H1 (cell line): Measurements from ENCODE around the gene NDUFV1.

Source experiments
- CBX5 ChIP-seq: fragments of 300-800, 300-1000 bp; sonication (generic); IDR thresholded peaks from 2 replicates; pipeline ENCODE4 v1.7.1; 2016; ENCODE audit warnings: antibody characterized with exemption, low read length, low read depth
- CEBPB ChIP-seq: IDR thresholded peaks from 2 replicates; pipeline ENCODE4 v1.6.1; 2012; ENCODE audit warnings: low read depth, low read length
- CTCF ChIP-seq, 3 experiments: IDR thresholded peaks; 1 replicate in 2 of 3; 2 replicates in 1 of 3; pipeline versions ENCODE4 v1.5.1 to v1.6.1; 2011; ENCODE audit warnings: low read length in 3 of 3, mild to moderate bottlenecking in 3 of 3, inconsistent platforms in 2 of 3, low read depth in 1 of 3, moderate library complexity in 1 of 3; ENCODE audit not compliant: insufficient read depth in 1 of 3; ENCODE audit errors: control extremely low read depth in 1 of 3
- EP300 ChIP-seq, 2 experiments: IDR thresholded peaks; 1 replicate in 1 of 2; 2 replicates in 1 of 2; pipeline ENCODE4 v1.6.1; 2011 to 2012; ENCODE audit warnings: low read depth in 2 of 2, low read length in 2 of 2, mild to moderate bottlenecking in 2 of 2, borderline replicate concordance in 1 of 2, inconsistent platforms in 1 of 2, moderate library complexity in 1 of 2
- EZH2 ChIP-seq: fragments of 200-600 bp; sonication (generic); IDR thresholded peaks from 2 replicates; pipeline ENCODE4 v1.7.1; 2012; ENCODE audit warnings: low read depth, mild to moderate bottlenecking, moderate library complexity, low read length, inconsistent platforms; ENCODE audit not compliant: severe bottlenecking
- GTF2F1 ChIP-seq: IDR thresholded peaks from 2 replicates; pipeline ENCODE4 v1.6.1; 2012; ENCODE audit warnings: low read depth, low read length, improper control_type of control experiment, borderline replicate concordance
- KDM1A ChIP-seq: fragments of 200-600, 300-600 bp; sonication (generic); IDR thresholded peaks from 2 replicates; pipeline ENCODE4 v1.7.1; 2016; ENCODE audit warnings: mild to moderate bottlenecking, low read length, borderline replicate concordance
- MAFK ChIP-seq: IDR thresholded peaks from 2 replicates; pipeline ENCODE4 v1.6.1; 2012; ENCODE audit warnings: low read depth, mild to moderate bottlenecking, improper control_type of control experiment, low read length
- NRF1 ChIP-seq: IDR thresholded peaks from 2 replicates; pipeline ENCODE4 v1.6.1; 2011; ENCODE audit warnings: mild to moderate bottlenecking, low read depth, low read length, improper control_type of control experiment
- POLR2A ChIP-seq, 2 experiments: IDR thresholded peaks; 1 replicate in 1 of 2; 2 replicates in 1 of 2; pipeline ENCODE4 v1.6.1; 2011; ENCODE audit warnings: low read depth in 2 of 2, low read length in 2 of 2, mild to moderate bottlenecking in 2 of 2; ENCODE audit errors: control extremely low read depth in 1 of 2
- TBP ChIP-seq: IDR thresholded peaks from 2 replicates; pipeline ENCODE4 v1.6.1; 2011; ENCODE audit warnings: low read depth, low read length, improper control_type of control experiment
- TCF12 ChIP-seq: IDR thresholded peaks from 2 replicates; pipeline ENCODE4 v1.6.1; 2011; ENCODE audit warnings: low read depth, mild to moderate bottlenecking, low read length
- USF2 ChIP-seq: IDR thresholded peaks from 2 replicates; pipeline ENCODE4 v1.6.1; 2011; ENCODE audit warnings: low read length, improper control_type of control experiment

GRCh38 chr11:67571443-67571842, 35.3 kb upstream of the NDUFV1 start:
- TF ChIP-seq USF2, result no peak
- no peak for TF ChIP-seq MAFK
- no peak for TF ChIP-seq CTCF (IDR thresholded peaks at IDR 0.05; ENCODE audit: control extremely low read depth in 1 of 3, insufficient read depth in 1 of 3, low read depth in 1 of 3, low read length in 3 of 3)
- TF ChIP-seq NRF1, result no peak
- TF ChIP-seq TBP, result no peak
- TF ChIP-seq POLR2A (IDR thresholded peaks at IDR 0.05; ENCODE audit: control extremely low read depth in 1 of 2, low read depth in 2 of 2, low read length in 2 of 2), result no peak
- TF ChIP-seq GTF2F1, result no peak
- no peak for TF ChIP-seq EZH2
- TF ChIP-seq CBX5, result no peak
- TF ChIP-seq TCF12, result no peak
- TF ChIP-seq EP300 (IDR thresholded peaks at IDR 0.05; ENCODE audit: borderline replicate concordance in 1 of 2, low read depth in 2 of 2, low read length in 2 of 2), result no peak
- no peak for TF ChIP-seq CEBPB
- no peak for TF ChIP-seq KDM1A
